ENCODE measurements around the gene ICAM2.

GRCh38 chr17:63963123-63963522, 57.3 kb downstream of the ICAM2 start:
- TF ChIP-seq ZNF70 (CRISPR knock-in tag; IDR thresholded peaks at IDR 0.05) (no peak), ISL1 (CRISPR knock-in tag; IDR thresholded peaks at IDR 0.05) (no peak), SNAI2 (CRISPR knock-in tag; IDR thresholded peaks at IDR 0.05) (no peak), ZC3H10 (CRISPR knock-in tag; IDR thresholded peaks at IDR 0.05) (no peak), PATZ1 (CRISPR knock-in tag; IDR thresholded peaks at IDR 0.05; ENCODE audit: borderline replicate concordance) (no peak), POU6F1 (CRISPR knock-in tag; IDR thresholded peaks at IDR 0.05; ENCODE audit: borderline replicate concordance, low read depth) (no peak), RARB (CRISPR knock-in tag; IDR thresholded peaks at IDR 0.05) (no peak), TOX (CRISPR knock-in tag; IDR thresholded peaks at IDR 0.05; ENCODE audit: borderline replicate concordance) (no peak), ZFP30 (CRISPR knock-in tag; IDR thresholded peaks at IDR 0.05) (no peak), ZFP3 (CRISPR knock-in tag; IDR thresholded peaks at IDR 0.05) (no peak), TSHZ2 (CRISPR knock-in tag; IDR thresholded peaks at IDR 0.05) (no peak), CSDC2 (CRISPR knock-in tag; IDR thresholded peaks at IDR 0.05) (no peak)

All from SK-N-SH treated with all-trans-retinoic acid at 6 μM for 48 hours (cell line).